Astrocyte of the cerebellum (primary cell): ENCODE data around the gene PDE4B.

Experiments
- DNase-seq: peaks from one replicate; pipeline ENCODE4 v3.0.0-alpha.2; 2011; ENCODE audit warnings: low read depth
- H3K4me3 ChIP-seq: 2 replicates; pipeline ENCODE4 v1.5.1; 2011; ENCODE audit warnings: mild to moderate bottlenecking, low read depth, low read length, moderate library complexity
- in situ Hi-C: cut with HindIII; loops from 2 replicates; pipeline ENCODE4 v1.10.0; 2017; ENCODE audit warnings: low sequenced_read_pairs
- TF ChIP-seq, protein P1 (sequence below): IDR thresholded peaks from 2 replicates; pipeline ENCODE4 v1.5.1; 2012; ENCODE audit warnings: low read length, low read depth, moderate library complexity, mild to moderate bottlenecking; ENCODE audit errors: missing control alignments

Gene PDE4B

DNA sequence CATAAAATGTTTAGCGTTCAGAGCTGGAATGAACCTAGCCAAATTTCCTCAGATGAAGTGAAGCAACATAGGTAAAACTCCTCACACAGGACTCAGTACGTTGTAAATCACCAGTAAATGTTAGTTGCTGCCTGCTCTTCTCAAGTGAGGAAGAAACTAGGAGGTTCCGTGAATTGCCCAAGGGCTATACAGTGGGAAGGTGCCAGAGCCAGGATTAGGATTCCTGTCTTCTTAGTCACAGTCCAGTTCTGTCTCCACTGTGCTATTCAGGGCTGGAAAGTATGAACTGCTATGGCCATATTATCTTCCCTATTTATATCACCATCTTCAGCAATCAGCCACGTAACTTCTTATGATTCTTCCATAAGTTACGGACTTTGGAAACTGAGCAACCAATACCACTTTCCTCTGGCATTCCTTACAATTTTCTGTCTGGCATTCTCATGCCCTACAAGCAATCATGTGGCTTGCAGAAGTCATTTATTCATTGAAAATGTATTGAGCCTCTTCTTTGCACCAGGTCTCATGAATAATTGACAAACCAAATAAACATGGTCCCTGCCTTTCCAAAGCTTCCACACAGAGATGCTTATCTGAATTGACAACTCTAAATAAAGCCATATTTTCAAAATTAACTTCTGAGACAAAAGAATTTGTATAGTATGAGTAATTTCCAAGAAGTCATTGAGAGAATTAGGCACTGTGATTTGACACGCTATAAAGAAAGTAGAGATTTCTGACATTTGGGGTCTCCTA, 469.7 kb downstream of the PDE4B start:
- TF ChIP-seq, protein P1, sequence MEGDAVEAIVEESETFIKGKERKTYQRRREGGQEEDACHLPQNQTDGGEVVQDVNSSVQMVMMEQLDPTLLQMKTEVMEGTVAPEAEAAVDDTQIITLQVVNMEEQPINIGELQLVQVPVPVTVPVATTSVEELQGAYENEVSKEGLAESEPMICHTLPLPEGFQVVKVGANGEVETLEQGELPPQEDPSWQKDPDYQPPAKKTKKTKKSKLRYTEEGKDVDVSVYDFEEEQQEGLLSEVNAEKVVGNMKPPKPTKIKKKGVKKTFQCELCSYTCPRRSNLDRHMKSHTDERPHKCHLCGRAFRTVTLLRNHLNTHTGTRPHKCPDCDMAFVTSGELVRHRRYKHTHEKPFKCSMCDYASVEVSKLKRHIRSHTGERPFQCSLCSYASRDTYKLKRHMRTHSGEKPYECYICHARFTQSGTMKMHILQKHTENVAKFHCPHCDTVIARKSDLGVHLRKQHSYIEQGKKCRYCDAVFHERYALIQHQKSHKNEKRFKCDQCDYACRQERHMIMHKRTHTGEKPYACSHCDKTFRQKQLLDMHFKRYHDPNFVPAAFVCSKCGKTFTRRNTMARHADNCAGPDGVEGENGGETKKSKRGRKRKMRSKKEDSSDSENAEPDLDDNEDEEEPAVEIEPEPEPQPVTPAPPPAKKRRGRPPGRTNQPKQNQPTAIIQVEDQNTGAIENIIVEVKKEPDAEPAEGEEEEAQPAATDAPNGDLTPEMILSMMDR, result no peak
- no peak overlapping the region for H3K4me3 ChIP-seq
- in situ Hi-C loops, result no loop called here
- no peak for DNase-seq

DNA sequence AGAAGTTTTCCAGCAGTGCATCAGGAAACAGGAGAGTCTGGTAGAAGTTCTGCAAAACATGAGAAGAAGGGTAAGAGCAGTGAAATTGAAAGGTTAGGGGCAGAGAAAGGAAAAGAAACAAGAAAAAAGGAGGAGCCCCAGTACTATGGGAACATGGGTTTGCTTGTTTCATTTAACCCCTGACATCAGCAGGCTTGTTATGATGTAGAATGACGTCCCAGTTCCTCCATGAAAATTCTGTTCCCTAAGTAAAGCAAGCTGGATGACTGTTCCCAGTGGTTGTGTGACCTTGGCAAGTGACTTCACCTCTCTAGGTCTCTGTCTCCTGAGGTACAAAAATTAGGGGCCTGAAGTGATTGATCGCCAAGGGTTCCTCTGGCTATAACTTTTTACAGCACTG, 472.6 kb downstream of the PDE4B start:
- in situ Hi-C loops, result no loop called here
- H3K4me3 ChIP-seq, result no peak overlapping the region
- no peak for DNase-seq
- TF ChIP-seq, protein P1, result no peak

DNA sequence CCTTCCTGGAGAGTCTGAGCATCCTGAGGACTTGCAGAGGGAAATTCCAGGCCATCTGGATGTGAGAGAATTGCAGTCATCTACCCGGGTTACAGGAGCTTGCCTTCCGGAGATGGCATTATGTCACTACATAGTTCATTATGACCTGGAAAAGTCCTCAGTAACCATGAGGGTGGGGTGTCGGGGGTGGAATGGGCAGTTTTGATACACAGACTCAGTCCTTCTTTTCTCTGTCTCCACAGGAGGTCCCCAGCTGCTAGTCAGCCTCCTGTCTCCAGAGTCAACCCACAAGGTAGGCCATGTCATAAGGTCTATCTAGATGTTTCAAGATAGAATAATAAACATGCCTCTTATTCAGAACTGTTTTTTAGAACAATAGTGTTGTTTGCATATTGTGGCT, 473.1 kb downstream of the PDE4B start:
- no peak for DNase-seq

DNA sequence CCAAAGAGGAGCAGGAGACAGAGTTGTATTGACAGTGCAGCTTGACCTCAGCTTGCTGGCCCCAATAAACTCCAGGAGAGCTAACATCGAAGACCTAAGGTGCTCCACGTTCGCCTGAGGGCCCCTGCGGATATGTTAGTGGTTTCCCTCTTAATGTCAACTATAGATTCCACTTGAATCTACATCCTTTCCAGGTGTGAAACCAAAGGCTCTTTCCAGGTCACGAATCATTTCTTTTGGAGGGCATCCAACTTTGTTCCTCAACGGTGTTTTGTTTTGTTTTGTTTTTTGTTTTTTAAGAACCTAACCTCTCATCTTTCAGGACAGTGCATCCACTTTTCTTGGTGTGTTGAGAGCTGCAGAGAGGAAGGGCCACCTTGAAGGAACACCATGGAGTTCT, 473.7 kb downstream of the PDE4B start:
- in situ Hi-C loops, result no loop called here
- DNase-seq, result no peak
- no peak overlapping the region for H3K4me3 ChIP-seq
- TF ChIP-seq, protein P1, result no peak

More for the DNA sequence above, 473.1 kb downstream of the PDE4B start:
- H3K4me3 ChIP-seq, result no peak overlapping the region
- TF ChIP-seq, protein P1, result no peak
- in situ Hi-C loops, result no loop called here

DNA sequence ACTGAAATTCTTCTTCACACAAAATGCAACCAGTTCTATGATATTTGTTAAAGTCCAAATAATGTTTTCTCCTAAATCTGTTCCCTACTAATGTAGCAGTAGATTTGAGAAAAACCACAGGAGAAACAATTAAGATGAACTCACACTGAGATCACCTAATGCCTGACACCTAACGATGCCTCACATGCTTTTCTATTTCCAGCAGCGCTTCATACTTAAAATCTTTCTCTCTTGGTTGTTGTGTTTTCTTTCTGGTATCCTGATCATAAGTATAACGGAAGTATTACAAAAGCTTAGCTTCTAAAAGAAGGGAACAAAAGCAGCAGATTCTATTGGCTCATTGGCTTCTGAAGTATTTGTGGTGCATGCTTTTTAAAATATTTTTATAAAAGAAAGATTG, 474.1 kb downstream of the PDE4B start:
- DNase-seq, result no peak
- in situ Hi-C loops, result no loop called here
- TF ChIP-seq, protein P1, result no peak
- no peak overlapping the region for H3K4me3 ChIP-seq

DNA sequence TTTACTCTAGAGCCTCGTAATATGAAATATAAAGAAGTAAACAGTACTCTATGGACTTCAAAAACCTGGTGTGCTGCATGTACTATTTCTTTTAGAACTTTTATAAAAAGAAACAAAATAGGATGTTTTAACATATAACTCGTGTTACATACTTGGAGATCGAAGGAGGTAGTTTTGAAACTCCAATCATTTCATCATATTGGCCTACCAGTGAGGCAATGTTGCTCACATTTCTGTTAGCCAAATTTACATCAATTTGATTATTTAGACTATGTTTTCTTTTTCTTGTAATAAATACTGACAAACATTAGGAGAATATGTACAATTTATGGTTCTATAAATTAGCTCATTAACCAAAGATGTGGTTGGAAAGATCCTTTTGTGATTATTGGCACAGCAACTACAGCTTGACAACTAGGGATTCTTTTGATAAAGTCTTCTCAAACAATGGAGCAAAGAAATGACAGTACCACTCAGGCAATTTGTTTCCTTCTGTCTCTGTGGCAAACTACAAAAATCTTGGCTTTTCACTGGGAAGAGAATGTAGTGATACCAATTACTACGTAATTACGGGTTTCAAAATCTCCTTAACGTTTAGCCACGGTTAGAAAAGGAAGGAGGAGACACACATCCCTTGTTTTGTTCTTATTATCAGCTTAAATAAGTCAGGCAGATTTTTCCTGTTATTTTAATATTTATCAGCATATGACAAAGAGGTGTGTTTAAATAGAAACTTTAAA, 474.7 kb downstream of the PDE4B start:
- TF ChIP-seq, protein P1, result no peak
- H3K4me3 ChIP-seq, result no peak overlapping the region
- in situ Hi-C loops, result no loop called here
- no peak for DNase-seq
